Dendritic cell treated with granulocyte-macrophage colony-stimulating factor and Interleukin-4, amounts not matched to agents 40 ng/mL and 50 ng/mL, for 4 days (primary cell): ENCODE data around the gene KMT2C.

Experiments used
- H3K27ac Mint-ChIP-seq: one replicate; pipeline ENCODE4 v1.8.0; 2022; ENCODE audit warnings: mild to moderate bottlenecking, mixed read lengths
- H3K27me3 Mint-ChIP-seq: one replicate; pipeline ENCODE4 v1.8.0; 2022; ENCODE audit warnings: mild to moderate bottlenecking, mixed read lengths
- H3K36me3 Mint-ChIP-seq: one replicate; pipeline ENCODE4 v1.8.0; 2022; ENCODE audit warnings: low read depth, mixed read lengths
- H3K4me1 Mint-ChIP-seq: one replicate; pipeline ENCODE4 v1.8.0; 2022; ENCODE audit warnings: low read depth, mixed read lengths
- H3K4me3 Mint-ChIP-seq: one replicate; pipeline ENCODE4 v1.8.0; 2022; ENCODE audit warnings: mild to moderate bottlenecking, moderate library complexity, mixed read lengths
- H3K9me3 Mint-ChIP-seq: one replicate; pipeline ENCODE4 v1.8.0; 2022; ENCODE audit warnings: mixed read lengths
- intact Hi-C: fragments of 100-400 bp; cut with micrococcal nuclease; formaldehyde crosslinking; loops from one replicate; pipeline ENCODE4 v1.15.0; 2022

The KMT2C gene

GRCh38 chr7:152347888-152348287, 87.9 kb downstream of the KMT2C start:
- no peaks in the 10 kb centered on the region for H3K27me3 Mint-ChIP-seq
- H3K36me3 Mint-ChIP-seq: peaks cover 54% of the 10 kb centered on the region
- intact Hi-C loops: no loop called here
- H3K9me3 Mint-ChIP-seq: no peaks in the 10 kb centered on the region
- peaks cover 15% of the 10 kb centered on the region for H3K4me1 Mint-ChIP-seq
- H3K4me3 Mint-ChIP-seq: no peak overlapping the region
- no peak overlapping the region for H3K27ac Mint-ChIP-seq

GRCh38 chr7:152344253-152344652, 91.5 kb downstream of the KMT2C start:
- peaks cover 32% of the 10 kb centered on the region for H3K4me1 Mint-ChIP-seq
- intact Hi-C loops: no loop called here

GRCh38 chr7:152342796-152343195, 93.0 kb downstream of the KMT2C start:
- H3K4me3 Mint-ChIP-seq: no peak overlapping the region
- peaks cover 18% of the 10 kb centered on the region for H3K36me3 Mint-ChIP-seq
- no peak overlapping the region for H3K27ac Mint-ChIP-seq
- H3K4me1 Mint-ChIP-seq: peaks cover 32% of the 10 kb centered on the region
- intact Hi-C loops: no loop called here
- H3K27me3 Mint-ChIP-seq: no peaks in the 10 kb centered on the region
- no peaks in the 10 kb centered on the region for H3K9me3 Mint-ChIP-seq

More at GRCh38 chr7:152344253-152344652, 91.5 kb downstream of the KMT2C start:
- H3K27ac Mint-ChIP-seq: peak overlapping the region; percentile 41
- no peaks in the 10 kb centered on the region for H3K27me3 Mint-ChIP-seq
- H3K4me3 Mint-ChIP-seq: no peak overlapping the region
- H3K9me3 Mint-ChIP-seq: no peaks in the 10 kb centered on the region
- H3K36me3 Mint-ChIP-seq: peaks cover 32% of the 10 kb centered on the region

- intact Hi-C loops: no loop called here
These were observed 93.9 kb downstream of the KMT2C start for GRCh38 chr7:152341914-152342236.

GRCh38 chr7:152341039-152341913, 94.5 kb downstream of the KMT2C start:
- Mint-ChIP-seq H3K27ac (no peak overlapping the region), H3K4me1 (peaks cover 43% of the 10 kb centered on the region), H3K36me3 (peaks cover 7% of the 10 kb centered on the region), H3K9me3 (no peaks in the 10 kb centered on the region), H3K4me3 (no peak overlapping the region), H3K27me3 (no peaks in the 10 kb centered on the region)
- intact Hi-C loops: no loop called here

More at GRCh38 chr7:152341914-152342236, 93.9 kb downstream of the KMT2C start:
- no peak overlapping the region for H3K4me3 Mint-ChIP-seq
- H3K9me3 Mint-ChIP-seq: no peaks in the 10 kb centered on the region
- H3K4me1 Mint-ChIP-seq: peaks cover 38% of the 10 kb centered on the region
- no peaks in the 10 kb centered on the region for H3K27me3 Mint-ChIP-seq
- no peak overlapping the region for H3K27ac Mint-ChIP-seq
- peaks cover 10% of the 10 kb centered on the region for H3K36me3 Mint-ChIP-seq

DNA sequence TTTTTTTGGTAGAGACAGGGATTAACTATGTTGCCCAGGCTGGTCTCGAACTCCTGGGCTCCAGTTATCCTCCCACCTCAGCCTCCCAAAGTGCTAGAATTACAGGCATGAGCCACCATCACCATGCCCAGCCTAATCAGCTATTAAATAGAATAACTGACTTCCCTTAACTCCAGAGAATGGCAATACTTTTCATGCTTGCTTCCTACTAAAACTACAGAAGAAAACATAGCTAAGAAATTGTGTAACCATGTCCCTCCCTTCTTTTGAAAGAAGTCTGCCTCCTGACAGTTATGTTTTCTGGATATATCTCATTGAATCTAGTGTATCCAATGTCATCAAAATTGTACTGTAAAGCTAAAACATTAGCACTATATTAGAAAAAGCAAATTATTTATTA, 95.6 kb downstream of the KMT2C start:
- peak overlapping the region; percentile 56 for H3K27ac Mint-ChIP-seq
- H3K9me3 Mint-ChIP-seq: no peaks in the 10 kb centered on the region
- intact Hi-C loops: no loop called here
- no peak overlapping the region for H3K4me3 Mint-ChIP-seq
- H3K36me3 Mint-ChIP-seq: peaks cover 7% of the 10 kb centered on the region
- no peaks in the 10 kb centered on the region for H3K27me3 Mint-ChIP-seq
- peaks cover 54% of the 10 kb centered on the region for H3K4me1 Mint-ChIP-seq

DNA sequence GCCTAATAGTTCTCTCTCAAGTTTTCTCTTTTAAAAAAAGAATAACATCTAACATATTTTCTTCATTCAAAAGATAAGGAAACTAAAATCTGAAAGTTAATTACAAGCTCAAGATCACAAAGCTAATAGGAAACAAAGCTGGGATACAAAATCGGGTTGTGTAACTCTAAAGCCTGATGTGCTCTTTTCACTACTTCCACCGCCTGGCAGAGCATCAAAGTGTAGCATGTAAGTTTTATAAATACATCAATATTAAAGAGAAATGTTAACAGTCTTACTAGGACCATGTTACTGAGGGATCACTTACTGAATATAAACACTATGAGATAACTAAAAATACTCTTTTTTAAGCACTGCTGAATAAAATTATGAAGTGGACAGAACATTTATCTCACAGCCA, 97.2 kb downstream of the KMT2C start:
- Mint-ChIP-seq H3K9me3 (no peaks in the 10 kb centered on the region), H3K36me3 (peaks cover 5% of the 10 kb centered on the region), H3K4me3 (no peak overlapping the region), H3K27ac (no peak overlapping the region), H3K4me1 (peaks cover 52% of the 10 kb centered on the region), H3K27me3 (no peaks in the 10 kb centered on the region)
- intact Hi-C loops: loop anchor here (10.0 kb wide), 1 partner anchor 86 kb away; no protein-coding TSS in a partner anchor

GRCh38 chr7:152336754-152337368, 98.9 kb downstream of the KMT2C start:
- H3K36me3 Mint-ChIP-seq: no peaks in the 10 kb centered on the region
- no peak overlapping the region for H3K4me3 Mint-ChIP-seq
- H3K9me3 Mint-ChIP-seq: no peaks in the 10 kb centered on the region
- H3K4me1 Mint-ChIP-seq: peaks cover 56% of the 10 kb centered on the region
- no peaks in the 10 kb centered on the region for H3K27me3 Mint-ChIP-seq
- no peak overlapping the region for H3K27ac Mint-ChIP-seq
- intact Hi-C loops: loop anchor here (2.0 to 10.0 kb wide), 2 partner anchors 88 to 370 kb away; no protein-coding TSS in a partner anchor

GRCh38 chr7:152335900-152336571, 99.8 kb downstream of the KMT2C start:
- Mint-ChIP-seq H3K4me3 (peak overlapping the region; percentile 20), H3K27me3 (no peaks in the 10 kb centered on the region), H3K9me3 (no peaks in the 10 kb centered on the region), H3K4me1 (peaks cover 52% of the 10 kb centered on the region), H3K36me3 (peaks cover 4% of the 10 kb centered on the region), H3K27ac (peak overlapping the region; percentile 25)
- intact Hi-C loops: loop anchor here (2.0 to 10.0 kb wide), 2 partner anchors 89 to 371 kb away; no protein-coding TSS in a partner anchor

- no peaks in the 10 kb centered on the region for H3K27me3 Mint-ChIP-seq
- H3K27ac Mint-ChIP-seq: peak overlapping the region; percentile 41
- H3K36me3 Mint-ChIP-seq: peaks cover 33% of the 10 kb centered on the region
- peaks cover 53% of the 10 kb centered on the region for H3K4me1 Mint-ChIP-seq
- no peak overlapping the region for H3K4me3 Mint-ChIP-seq
- intact Hi-C loops: loop anchor here (10.0 kb wide), 1 partner anchor 92 kb away; no protein-coding TSS in a partner anchor
- no peaks in the 10 kb centered on the region for H3K9me3 Mint-ChIP-seq
These were observed 102.7 kb downstream of the KMT2C start for GRCh38 chr7:152333134-152333533.

- H3K4me1 Mint-ChIP-seq: peaks cover 37% of the 10 kb centered on the region
- no peak overlapping the region for H3K27ac Mint-ChIP-seq
- intact Hi-C loops: loop anchor here (10.0 kb wide), 1 partner anchor 94 kb away; no protein-coding TSS in a partner anchor
These were observed 105.0 kb downstream of the KMT2C start for GRCh38 chr7:152330827-152331226.

DNA sequence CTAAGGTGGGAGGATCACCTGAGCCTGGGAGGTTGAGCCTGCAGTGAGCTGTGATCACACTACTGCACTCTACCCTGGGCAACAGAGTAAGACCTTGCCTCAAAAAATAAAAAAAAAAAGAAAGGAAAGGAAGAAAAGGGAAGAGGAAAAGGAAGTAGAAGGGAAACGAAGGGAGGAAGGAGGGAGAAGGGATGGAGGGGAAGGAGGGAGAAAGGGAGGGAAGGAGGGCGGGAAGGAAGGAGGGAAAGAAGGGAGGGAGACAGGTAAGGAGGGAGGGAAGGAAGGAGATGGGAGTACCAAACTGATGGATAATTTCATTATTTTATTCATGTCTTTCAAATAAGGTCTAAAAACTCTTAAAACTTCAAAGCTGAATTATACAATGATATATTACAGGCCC, 106.3 kb downstream of the KMT2C start:
- intact Hi-C loops: no loop called here
- Mint-ChIP-seq H3K4me3 (no peak overlapping the region), H3K4me1 (peaks cover 27% of the 10 kb centered on the region), H3K27ac (no peak overlapping the region), H3K9me3 (no peaks in the 10 kb centered on the region), H3K36me3 (peaks cover 52% of the 10 kb centered on the region), H3K27me3 (no peaks in the 10 kb centered on the region)

More at GRCh38 chr7:152330827-152331226, 105.0 kb downstream of the KMT2C start:
- no peaks in the 10 kb centered on the region for H3K27me3 Mint-ChIP-seq
- no peak overlapping the region for H3K4me3 Mint-ChIP-seq
- H3K9me3 Mint-ChIP-seq: no peaks in the 10 kb centered on the region
- H3K36me3 Mint-ChIP-seq: peaks cover 43% of the 10 kb centered on the region

DNA sequence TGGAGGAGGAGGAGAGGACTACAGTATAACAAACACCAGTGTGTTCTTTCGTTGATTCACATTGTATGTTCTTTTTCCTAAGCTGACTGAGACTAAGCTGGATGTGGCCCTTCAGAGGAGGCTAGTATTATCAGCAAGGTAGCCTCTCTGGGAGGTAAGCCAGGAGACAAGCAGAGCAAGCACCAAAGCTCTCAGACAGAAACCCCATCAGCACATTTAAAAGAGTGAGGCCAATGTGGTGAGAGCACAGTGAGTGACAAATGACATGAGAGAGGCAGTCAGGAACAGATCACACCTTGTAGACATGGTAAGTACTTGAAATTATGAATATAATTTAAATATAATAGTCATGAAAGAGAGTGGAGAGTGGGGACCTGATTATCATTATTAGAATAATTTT, 107.6 kb downstream of the KMT2C start:
- H3K9me3 Mint-ChIP-seq: peaks cover 4% of the 10 kb centered on the region
- no peak overlapping the region for H3K4me3 Mint-ChIP-seq
- H3K36me3 Mint-ChIP-seq: peaks cover 61% of the 10 kb centered on the region
- no peak overlapping the region for H3K27ac Mint-ChIP-seq
- no peaks in the 10 kb centered on the region for H3K27me3 Mint-ChIP-seq
- intact Hi-C loops: no loop called here
- peaks cover 31% of the 10 kb centered on the region for H3K4me1 Mint-ChIP-seq

DNA sequence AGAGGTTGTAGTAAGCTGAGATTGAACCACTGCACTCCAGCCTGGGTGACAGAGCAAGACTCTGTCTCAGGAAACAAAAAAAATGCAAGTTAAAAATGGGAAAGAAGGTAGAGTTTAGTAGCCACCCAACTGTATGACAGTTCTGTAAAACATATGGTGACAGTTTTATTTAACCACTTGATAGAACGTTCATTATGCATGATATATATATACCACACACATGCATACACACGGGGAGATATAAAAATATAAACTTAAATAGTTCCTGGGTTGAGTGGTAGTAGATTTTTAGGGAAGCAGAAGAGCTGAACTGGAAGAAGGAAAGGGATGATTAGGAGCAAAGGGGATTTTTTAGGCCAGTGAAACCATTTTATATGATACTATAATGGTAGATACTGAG, 120.0 kb downstream of the KMT2C start:
- Mint-ChIP-seq H3K4me1 (peaks cover 35% of the 10 kb centered on the region), H3K27me3 (no peaks in the 10 kb centered on the region), H3K36me3 (peaks cover 43% of the 10 kb centered on the region), H3K27ac (peak overlapping the region; percentile 53), H3K4me3 (no peak overlapping the region), H3K9me3 (no peaks in the 10 kb centered on the region)
- intact Hi-C loops: no loop called here
